Mesendoderm (in vitro differentiated cells): ENCODE data around the gene ZSCAN21.

Experiments used
- DNase-seq: peaks from one replicate; pipeline ENCODE4 v3.0.0; 2013
- H2AK5ac ChIP-seq: 2 replicates; pipeline ENCODE4 v1.6.1; 2013; ENCODE audit warnings: low read length, inconsistent platforms
- H2BK120ac ChIP-seq: 2 replicates; pipeline ENCODE4 v1.6.1; 2013; ENCODE audit warnings: low read depth, mild to moderate bottlenecking, low read length, moderate library complexity, mixed read lengths
- H2BK15ac ChIP-seq: replicated peaks from 2 replicates; pipeline ENCODE4 v1.6.1; 2013; ENCODE audit warnings: low read depth, mild to moderate bottlenecking, moderate library complexity
- H2BK5ac ChIP-seq: 2 replicates; pipeline ENCODE4 v1.6.1; 2013; ENCODE audit warnings: low read length, inconsistent platforms
- H3K18ac ChIP-seq: 2 replicates; pipeline ENCODE4 v1.6.1; 2013; ENCODE audit warnings: mild to moderate bottlenecking, low read length, mixed read lengths
- H3K23ac ChIP-seq: one replicate; pipeline ENCODE4 v1.6.1; 2013; ENCODE audit warnings: low read length
- H3K27ac ChIP-seq: 2 replicates; pipeline ENCODE4 v1.5.1; 2013; ENCODE audit warnings: low read depth, mild to moderate bottlenecking, inconsistent platforms, low read length, moderate library complexity
- H3K27me3 ChIP-seq: 2 replicates; pipeline ENCODE4 v1.6.1; 2013; ENCODE audit warnings: low read length, control low read depth, mild to moderate bottlenecking, inconsistent platforms; ENCODE audit not compliant: insufficient read depth, poor library complexity
- H3K36me3 ChIP-seq: 2 replicates; pipeline ENCODE4 v1.6.1; 2013; ENCODE audit warnings: low read length, inconsistent platforms; ENCODE audit not compliant: control insufficient read depth, insufficient read depth
- H3K4ac ChIP-seq: one replicate; pipeline ENCODE4 v1.6.1; 2013; ENCODE audit warnings: low read depth, mild to moderate bottlenecking, low read length, moderate library complexity
- H3K4me1 ChIP-seq: 2 replicates; pipeline ENCODE4 v1.6.1; 2013; ENCODE audit warnings: low read depth, low read length, inconsistent platforms; ENCODE audit not compliant: control insufficient read depth
- H3K4me2 ChIP-seq: 2 replicates; pipeline ENCODE4 v1.6.1; 2013; ENCODE audit warnings: low read length
- H3K4me3 ChIP-seq: 2 replicates; pipeline ENCODE4 v1.5.1; 2013; ENCODE audit warnings: mild to moderate bottlenecking, low read length
- H3K56ac ChIP-seq: one replicate; pipeline ENCODE4 v1.6.1; 2013; ENCODE audit warnings: low read length
- H3K79me1 ChIP-seq: 2 replicates; pipeline ENCODE4 v1.6.1; 2013; ENCODE audit warnings: low read length, inconsistent platforms
- H3K79me2 ChIP-seq: 2 replicates; pipeline ENCODE4 v1.6.1; 2013; ENCODE audit warnings: mild to moderate bottlenecking, low read length; ENCODE audit not compliant: control insufficient read depth, insufficient read depth
- H3K9ac ChIP-seq: 2 replicates; pipeline ENCODE4 v1.6.1; 2013; ENCODE audit warnings: low read length, inconsistent platforms
- H4K5ac ChIP-seq: one replicate; pipeline ENCODE4 v1.6.1; 2013; ENCODE audit warnings: low read length
- H4K8ac ChIP-seq: one replicate; pipeline ENCODE4 v1.6.1; 2013; ENCODE audit warnings: low read depth, mild to moderate bottlenecking, control low read depth, low read length, moderate library complexity
- WGBS: extraction: QIAGEN DNeasy Blood & Tissue Kit; methylation state at CpG from one replicate; pipeline ENCODE4 v1.1.7; 2013; ENCODE audit warnings: low lambda C conversion rate, missing lambda C conversion rate; ENCODE audit not compliant: insufficient coverage; ENCODE audit errors: extremely low coverage; 5-methylcytosine and 5-hydroxymethylcytosine counted together

The ZSCAN21 gene

GRCh38 chr7:100088095-100088620 lies 38.6 kb downstream of the ZSCAN21 start:
- no peak overlapping the region for H3K23ac ChIP-seq
- no peak for DNase-seq
- peaks cover 2% of the 10 kb centered on the region for H3K79me2 ChIP-seq
- H2AK5ac ChIP-seq: no peak overlapping the region
- H3K36me3 ChIP-seq: peaks cover 2% of the 10 kb centered on the region
- no peak overlapping the region for H2BK120ac ChIP-seq
- WGBS: no CpG with 5 or more reads among the region's 11 CpGs
- H3K9ac ChIP-seq: peak overlapping the region; percentile 96
- H2BK5ac ChIP-seq: peak overlapping the region; percentile 69
- peaks cover 4% of the 10 kb centered on the region for H3K79me1 ChIP-seq
- H3K4me3 ChIP-seq: peak overlapping the region; percentile 23
- peak overlapping the region; percentile 66 for H3K4me2 ChIP-seq
- no peaks in the 10 kb centered on the region for H3K27me3 ChIP-seq
- peak overlapping the region; percentile 75 for H3K18ac ChIP-seq
- H3K27ac ChIP-seq: peak overlapping the region; percentile 29
- no peak overlapping the region for H4K8ac ChIP-seq
- no peak overlapping the region for H4K5ac ChIP-seq
- no peak overlapping the region for H2BK15ac ChIP-seq
- peak overlapping the region; percentile 99 for H3K56ac ChIP-seq
- H3K4ac ChIP-seq: no peak overlapping the region
- no peaks in the 10 kb centered on the region for H3K4me1 ChIP-seq

- H4K8ac ChIP-seq: no peak within 1 kb of the TSS
- no peak within 1 kb of the TSS for H4K5ac ChIP-seq
- no peak within 1 kb of the TSS for H2BK15ac ChIP-seq
- peak within 1 kb of the TSS; percentile 96 for H3K9ac ChIP-seq
- H3K79me2 ChIP-seq: peaks cover 2% of the 10 kb centered on the region
- peak within 1 kb of the TSS; percentile 21 for H2BK120ac ChIP-seq
- H3K23ac ChIP-seq: peak within 1 kb of the TSS; percentile 99
- peak within 1 kb of the TSS; percentile 48 for H3K27ac ChIP-seq
- peak; percentile 81 for DNase-seq
- WGBS: no CpG with 5 or more reads among the region's 68 CpGs
- H3K4me3 ChIP-seq: peak within 1 kb of the TSS; percentile 87
- H3K18ac ChIP-seq: peak within 1 kb of the TSS; percentile 75
- no peaks in the 10 kb centered on the region for H3K4me1 ChIP-seq
- H3K4ac ChIP-seq: peak within 1 kb of the TSS; percentile 17
- peaks cover 4% of the 10 kb centered on the region for H3K36me3 ChIP-seq
- peaks cover 4% of the 10 kb centered on the region for H3K79me1 ChIP-seq
- peak within 1 kb of the TSS; percentile 99 for H3K56ac ChIP-seq
- no peaks in the 10 kb centered on the region for H3K27me3 ChIP-seq
- H3K4me2 ChIP-seq: peak within 1 kb of the TSS; percentile 91
- H2AK5ac ChIP-seq: no peak within 1 kb of the TSS
- H2BK5ac ChIP-seq: peak within 1 kb of the TSS; percentile 69
These were observed 39.3 kb downstream of the ZSCAN21 start, which contains the start of gene COPS6 for GRCh38 chr7:100088621-100089457. TSS of gene COPS6 (plus strand) at chr7:100088969. CDS start at chr7:100088991, 22 bp downstream.

GRCh38 chr7:100089458-100090196 lies 40.1 kb downstream of the ZSCAN21 start:
- Histone ChIP-seq H3K56ac (peak overlapping the region; percentile 99), H3K27me3 (no peaks in the 10 kb centered on the region), H2AK5ac (no peak overlapping the region), H2BK5ac (peak overlapping the region; percentile 54), H3K18ac (no peak overlapping the region), H3K4me1 (no peaks in the 10 kb centered on the region), H3K79me1 (peaks cover 4% of the 10 kb centered on the region), H3K4ac (no peak overlapping the region), H4K5ac (no peak overlapping the region), H3K4me2 (peak overlapping the region; percentile 91), H3K9ac (peak overlapping the region; percentile 96), H3K4me3 (peak overlapping the region; percentile 87), H2BK15ac (no peak overlapping the region), H3K23ac (no peak overlapping the region), H4K8ac (no peak overlapping the region), H3K27ac (peak overlapping the region; percentile 48), H3K79me2 (peaks cover 2% of the 10 kb centered on the region), H2BK120ac (no peak overlapping the region), H3K36me3 (peaks cover 10% of the 10 kb centered on the region)
- no peak for DNase-seq
- WGBS: no CpG with 5 or more reads among the region's 7 CpGs

GRCh38 chr7:100090527-100091410 lies 41.2 kb downstream of the ZSCAN21 start:
- H3K36me3 ChIP-seq: peaks cover 17% of the 10 kb centered on the region
- no peak overlapping the region for H3K9ac ChIP-seq
- H3K27ac ChIP-seq: no peak overlapping the region

GRCh38 chr7:100091411-100092181 lies 42.0 kb downstream of the ZSCAN21 start:
- H3K23ac ChIP-seq: no peak overlapping the region
- H3K79me1 ChIP-seq: peaks cover 4% of the 10 kb centered on the region
- no peak overlapping the region for H2BK5ac ChIP-seq
- H3K4ac ChIP-seq: no peak overlapping the region
- H2BK15ac ChIP-seq: no peak overlapping the region
- H4K8ac ChIP-seq: no peak overlapping the region
- H3K4me2 ChIP-seq: no peak overlapping the region
- no peak overlapping the region for H3K9ac ChIP-seq
- H3K79me2 ChIP-seq: peaks cover 5% of the 10 kb centered on the region
- H3K27ac ChIP-seq: no peak overlapping the region
- WGBS: no CpG with 5 or more reads among the region's 19 CpGs
- H3K18ac ChIP-seq: no peak overlapping the region
- H2AK5ac ChIP-seq: no peak overlapping the region
- H4K5ac ChIP-seq: no peak overlapping the region
- H3K36me3 ChIP-seq: peaks cover 20% of the 10 kb centered on the region
- H3K56ac ChIP-seq: no peak overlapping the region
- no peak overlapping the region for H2BK120ac ChIP-seq
- H3K27me3 ChIP-seq: no peaks in the 10 kb centered on the region
- DNase-seq: peak; percentile 61
- no peak overlapping the region for H3K4me3 ChIP-seq
- no peaks in the 10 kb centered on the region for H3K4me1 ChIP-seq

More at GRCh38 chr7:100090527-100091410, 41.2 kb downstream of the ZSCAN21 start:
- H3K18ac ChIP-seq: no peak overlapping the region
- no peak overlapping the region for H4K5ac ChIP-seq
- H3K56ac ChIP-seq: no peak overlapping the region
- peaks cover 4% of the 10 kb centered on the region for H3K79me1 ChIP-seq
- H2BK120ac ChIP-seq: no peak overlapping the region
- H3K4ac ChIP-seq: no peak overlapping the region
- no peaks in the 10 kb centered on the region for H3K27me3 ChIP-seq
- no peak overlapping the region for H2AK5ac ChIP-seq
- H3K23ac ChIP-seq: no peak overlapping the region
- no peak overlapping the region for H2BK5ac ChIP-seq
- H3K4me2 ChIP-seq: no peak overlapping the region
- no peak overlapping the region for H4K8ac ChIP-seq
- no peak overlapping the region for H3K4me3 ChIP-seq
- H3K79me2 ChIP-seq: peaks cover 2% of the 10 kb centered on the region
- no peak overlapping the region for H2BK15ac ChIP-seq
- no peaks in the 10 kb centered on the region for H3K4me1 ChIP-seq
- DNase-seq: no peak
- no CpG with 5 or more reads among the region's 14 CpGs for WGBS
